Suprapubic skin (tissue), 3 donors: ENCODE measurements around the gene LCN12.

Experiments used
- CTCF ChIP-seq, 2 donors: fragments of 200-600 bp in 1 of 2; fragments of 450-650 bp in 1 of 2; sonication (generic) in 1 of 2; IDR thresholded peaks; one replicate each; pipeline ENCODE4 v1.5.1; 2016 to 2019; ENCODE audit warnings: antibody characterized with exemption in 2 of 2, mild to moderate bottlenecking in 1 of 2, moderate library complexity in 1 of 2
- POLR2A ChIP-seq, 2 donors: fragments of 450-650 bp; IDR thresholded peaks; one replicate each; pipeline ENCODE4 v1.6.1; 2017; ENCODE audit warnings: antibody characterized with exemption in 2 of 2, mild to moderate bottlenecking in 2 of 2, moderate library complexity in 2 of 2

DNA sequence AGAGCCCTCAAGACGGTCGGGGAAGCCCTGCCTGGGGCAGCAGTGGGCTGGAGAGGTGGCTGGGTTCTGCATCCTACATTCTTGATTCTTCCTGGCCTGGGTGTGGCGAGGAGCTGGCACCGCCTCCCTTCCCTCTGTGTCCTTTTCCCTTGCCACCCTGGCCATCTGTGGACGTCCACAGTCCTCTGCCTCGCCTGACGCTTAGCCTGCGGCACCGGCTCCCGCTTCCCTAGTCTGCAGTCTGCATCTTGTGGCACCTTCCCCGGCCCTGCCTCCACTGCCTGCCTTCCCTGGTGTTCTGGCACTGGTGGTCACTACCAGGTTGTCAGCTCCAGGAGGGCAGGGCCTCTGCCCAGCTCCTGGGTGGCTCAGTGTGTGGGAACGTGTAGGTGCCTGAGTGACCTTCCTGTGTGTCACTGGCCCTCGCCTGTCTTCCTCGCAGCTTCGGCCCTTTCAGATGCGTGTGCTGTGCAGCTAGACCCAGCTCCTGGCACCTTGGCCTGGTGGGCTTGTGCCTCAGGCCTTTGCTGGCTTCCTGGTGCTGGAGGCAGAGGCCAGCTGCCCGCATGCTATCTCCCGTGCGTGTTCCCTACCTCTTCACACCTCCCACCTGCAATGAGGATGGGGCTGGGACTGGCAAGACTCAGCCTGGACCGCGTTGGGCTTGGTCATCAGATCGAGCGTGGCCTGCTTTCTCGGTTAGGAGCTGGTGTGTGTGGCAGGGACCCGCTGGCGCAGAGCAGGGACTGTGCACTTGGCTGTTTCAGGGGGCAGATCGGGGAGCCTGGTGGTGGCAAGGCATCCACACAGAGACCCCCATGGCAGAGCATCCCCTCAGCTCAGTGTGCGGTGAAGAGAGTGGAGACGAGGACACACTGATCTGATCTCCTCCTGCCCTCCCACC lies 44.8 kb upstream of the LCN12 start:
- TF ChIP-seq CTCF (IDR thresholded peaks at IDR 0.05), result no peak
- TF ChIP-seq POLR2A (IDR thresholded peaks at IDR 0.05), result no peak
